Hepatocyte (in vitro differentiated cells): Measurements from ENCODE around the gene GPATCH1.

Experiments used
- EZH2 ChIP-seq: fragments of 200-600 bp; sonication (generic); IDR thresholded peaks from 2 replicates; pipeline ENCODE4 v1.6.1; 2016; ENCODE audit warnings: antibody characterized with exemption, mild to moderate bottlenecking, borderline replicate concordance
- EZH2phosphoT487 ChIP-seq: fragments of 200-600 bp; sonication (generic); IDR thresholded peaks from one replicate; pipeline ENCODE4 v1.6.1; 2018; ENCODE audit warnings: antibody characterized with exemption, mild to moderate bottlenecking, low read depth, moderate library complexity; ENCODE audit not compliant: unreplicated experiment, severe bottlenecking
- TF ChIP-seq, protein P1 (sequence below): fragments of 200-600 bp; sonication (generic); IDR thresholded peaks from 2 replicates; pipeline ENCODE4 v1.5.1; 2016; ENCODE audit warnings: antibody characterized with exemption, mild to moderate bottlenecking; ENCODE audit not compliant: poor library complexity

DNA sequence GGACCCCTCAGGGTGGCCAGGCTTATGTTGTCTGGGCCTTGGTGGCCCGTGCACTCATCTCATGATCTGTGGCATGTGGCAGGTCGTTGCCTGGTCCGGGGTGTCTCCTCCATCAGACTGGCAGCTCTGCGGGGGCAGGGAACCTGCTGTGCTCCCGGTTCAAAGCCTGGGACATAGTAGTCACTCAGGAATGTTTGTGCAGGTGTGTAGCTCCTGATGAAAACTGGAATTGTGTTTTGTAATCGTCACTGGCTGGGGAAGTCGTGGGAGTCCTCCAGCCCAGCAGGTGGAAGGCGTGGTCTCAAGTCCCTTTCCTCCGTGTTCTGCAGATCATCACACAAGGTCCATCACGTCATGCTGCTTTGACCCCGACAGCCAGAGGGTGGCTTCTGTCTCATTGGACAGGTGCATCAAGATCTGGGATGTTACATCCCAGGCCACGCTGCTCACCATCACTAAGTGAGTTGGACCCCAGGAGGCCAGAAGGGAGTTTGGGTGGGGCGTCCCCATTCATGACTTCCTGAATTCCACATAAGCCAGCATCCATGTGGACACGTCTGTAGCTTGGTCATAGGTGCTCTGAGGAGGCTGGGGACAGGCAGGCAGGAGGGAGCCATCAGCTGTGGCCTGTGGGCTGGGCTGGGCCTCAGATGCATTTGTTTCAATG lies 70.0 kb downstream of the GPATCH1 start:
- TF ChIP-seq, protein P1, sequence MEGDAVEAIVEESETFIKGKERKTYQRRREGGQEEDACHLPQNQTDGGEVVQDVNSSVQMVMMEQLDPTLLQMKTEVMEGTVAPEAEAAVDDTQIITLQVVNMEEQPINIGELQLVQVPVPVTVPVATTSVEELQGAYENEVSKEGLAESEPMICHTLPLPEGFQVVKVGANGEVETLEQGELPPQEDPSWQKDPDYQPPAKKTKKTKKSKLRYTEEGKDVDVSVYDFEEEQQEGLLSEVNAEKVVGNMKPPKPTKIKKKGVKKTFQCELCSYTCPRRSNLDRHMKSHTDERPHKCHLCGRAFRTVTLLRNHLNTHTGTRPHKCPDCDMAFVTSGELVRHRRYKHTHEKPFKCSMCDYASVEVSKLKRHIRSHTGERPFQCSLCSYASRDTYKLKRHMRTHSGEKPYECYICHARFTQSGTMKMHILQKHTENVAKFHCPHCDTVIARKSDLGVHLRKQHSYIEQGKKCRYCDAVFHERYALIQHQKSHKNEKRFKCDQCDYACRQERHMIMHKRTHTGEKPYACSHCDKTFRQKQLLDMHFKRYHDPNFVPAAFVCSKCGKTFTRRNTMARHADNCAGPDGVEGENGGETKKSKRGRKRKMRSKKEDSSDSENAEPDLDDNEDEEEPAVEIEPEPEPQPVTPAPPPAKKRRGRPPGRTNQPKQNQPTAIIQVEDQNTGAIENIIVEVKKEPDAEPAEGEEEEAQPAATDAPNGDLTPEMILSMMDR: no peak
- TF ChIP-seq EZH2 (no peak), EZH2phosphoT487 (no peak)
